H1 (cell line): ENCODE results near the gene SPATA6L. TPM values are rescaled to one million over a fixed set of nuclear protein-coding genes. Genes with fewer than 3 reads are reported as not detected.

Experiments used
- CTCF ChIA-PET: fragments of 300-600 bp; sonication (Branson Sonifier 250); formaldehyde crosslinking; loops from one replicate; lab custom pipeline; 2021; ENCODE audit not compliant: partially characterized antibody; lab: Charles Lee
- POLR2A ChIA-PET: fragments of 300-600 bp; sonication (Branson Sonifier 250); formaldehyde crosslinking; loops from one replicate; lab custom pipeline; 2021; ENCODE audit warnings: inconsistent platforms; ENCODE audit not compliant: partially characterized antibody; lab: Charles Lee
- DNase-seq, 2 experiments: peaks; one replicate each; pipeline versions ENCODE4 v3.0.0 to v3.0.0-alpha.2; 2010 to 2022; ENCODE audit warnings: low spot score in 2 of 2, low read depth in 1 of 2, mixed read lengths in 1 of 2
- FAIRE-seq: peaks from 2 replicates; lab custom pipeline; 2011; peaks lifted over from hg19 to GRCh38; lab: Jason Lieb, UNC
- H2AFZ ChIP-seq: 2 replicates; pipeline ENCODE4 v1.8.1; 2012; ENCODE audit warnings: low read length, inconsistent platforms
- H2AK5ac ChIP-seq: 2 replicates; pipeline ENCODE4 v1.6.1; 2013; ENCODE audit warnings: low read depth, low read length
- H2BK120ac ChIP-seq: replicated peaks from 2 replicates; pipeline ENCODE3; 2013; ENCODE audit warnings: low read depth, low read length, inconsistent platforms
- H2BK12ac ChIP-seq: 2 replicates; pipeline ENCODE4 v1.6.1; 2013; ENCODE audit warnings: low read depth, low read length
- H2BK15ac ChIP-seq: 2 replicates; pipeline ENCODE4 v1.6.1; 2013; ENCODE audit warnings: low read length
- H2BK20ac ChIP-seq: 2 replicates; pipeline ENCODE4 v1.6.1; 2013; ENCODE audit warnings: low read length
- H2BK5ac ChIP-seq: 2 replicates; pipeline ENCODE4 v1.6.1; 2013; ENCODE audit warnings: low read depth, low read length
- H3K14ac ChIP-seq: 2 replicates; pipeline ENCODE4 v1.6.1; 2013; ENCODE audit warnings: inconsistent platforms; ENCODE audit not compliant: insufficient read length
- H3K18ac ChIP-seq: 2 replicates; pipeline ENCODE4 v1.6.1; 2013; ENCODE audit warnings: low read length; ENCODE audit errors: extremely low read depth
- H3K23ac ChIP-seq: 2 replicates; pipeline ENCODE4 v1.6.1; 2013; ENCODE audit warnings: inconsistent platforms; ENCODE audit not compliant: insufficient read length
- H3K23me2 ChIP-seq: 2 replicates; pipeline ENCODE4 v1.6.1; 2013; ENCODE audit warnings: low read depth, low read length
- H3K27ac ChIP-seq: 2 replicates; pipeline ENCODE4 v1.6.1; 2011; ENCODE audit warnings: low read depth, low read length, inconsistent platforms
- H3K27me3 ChIP-seq, 4 experiments: replicated peaks in 1 of 4; 1 replicate in 1 of 4; 2 replicates in 3 of 4; pipeline versions ENCODE4 v1.6.1 to v1.8.1; 2011 to 2013; ENCODE audit warnings: low read length in 3 of 4, mild to moderate bottlenecking in 3 of 4, inconsistent platforms in 2 of 4, mixed read lengths in 2 of 4, moderate library complexity in 1 of 4; ENCODE audit not compliant: control insufficient read depth in 3 of 4, insufficient read depth in 3 of 4; ENCODE audit errors: extremely low read depth in 1 of 4
- H3K36me3 ChIP-seq, 4 experiments: 2 replicates each; pipeline versions ENCODE4 v1.6.1 to v1.8.1; 2011 to 2013; ENCODE audit warnings: mild to moderate bottlenecking in 4 of 4, low read length in 3 of 4, moderate library complexity in 2 of 4, control low read depth in 1 of 4, inconsistent platforms in 1 of 4; ENCODE audit not compliant: insufficient read depth in 4 of 4, control insufficient read depth in 2 of 4
- H3K4ac ChIP-seq: replicated peaks from 2 replicates; pipeline ENCODE3; 2013; ENCODE audit warnings: low read length, low read depth, mixed read lengths, inconsistent platforms; ENCODE audit not compliant: insufficient read length
- H3K4me1 ChIP-seq, 4 experiments: replicated peaks in 1 of 4; 1 replicate in 1 of 4; 2 replicates in 3 of 4; pipeline versions ENCODE4 v1.6.1 to v1.8.1; 2011 to 2013; ENCODE audit warnings: low read length in 3 of 4, inconsistent platforms in 2 of 4, mixed read lengths in 1 of 4; ENCODE audit not compliant: insufficient read depth in 4 of 4, control insufficient read depth in 3 of 4
- H3K4me2 ChIP-seq, 2 experiments: 2 replicates each; pipeline versions ENCODE4 v1.6.1 to v1.8.1; 2011 to 2013; ENCODE audit warnings: low read depth in 2 of 2, low read length in 2 of 2, control low read depth in 1 of 2, inconsistent platforms in 1 of 2, mild to moderate bottlenecking in 1 of 2; ENCODE audit not compliant: insufficient read depth in 1 of 2
- H3K4me3 ChIP-seq, 4 experiments: fragments of 200-600, 300-600 bp in 1 of 4; sonication (generic), shearing (Covaris generic), sonication (Bioruptor Twin) in 1 of 4; 2 replicates each; pipeline versions ENCODE4 v1.5.1 to v1.8.1; 2011 to 2016; ENCODE audit warnings: low read length in 4 of 4, low read depth in 3 of 4, control low read depth in 2 of 4, inconsistent platforms in 2 of 4, mild to moderate bottlenecking in 2 of 4, mixed read lengths in 1 of 4, moderate library complexity in 1 of 4; ENCODE audit not compliant: insufficient read depth in 2 of 4; ENCODE audit errors: extremely low read depth in 1 of 4
- H3K56ac ChIP-seq: replicated peaks from 2 replicates; pipeline ENCODE3; 2013; ENCODE audit warnings: low read depth, mild to moderate bottlenecking, mixed read lengths, low read length, inconsistent platforms; ENCODE audit not compliant: insufficient read length
- H3K79me1 ChIP-seq: 2 replicates; pipeline ENCODE4 v1.6.1; 2013; ENCODE audit warnings: low read depth, low read length, control low read depth
- H3K79me2 ChIP-seq, 2 experiments: 2 replicates each; pipeline versions ENCODE4 v1.6.1 to v1.8.1; 2012 to 2013; ENCODE audit warnings: low read length in 2 of 2, mild to moderate bottlenecking in 2 of 2, inconsistent platforms in 1 of 2; ENCODE audit not compliant: insufficient read depth in 2 of 2, control insufficient read depth in 1 of 2
- H3K9ac ChIP-seq, 4 experiments: replicated peaks in 1 of 4; 1 replicate in 1 of 4; 2 replicates in 3 of 4; pipeline versions ENCODE4 v1.6.1 to v1.8.1; 2011 to 2013; ENCODE audit warnings: low read depth in 3 of 4, low read length in 3 of 4, control low read depth in 2 of 4, mild to moderate bottlenecking in 2 of 4, moderate library complexity in 2 of 4, inconsistent platforms in 1 of 4; ENCODE audit errors: extremely low read depth in 1 of 4
- H3K9me3 ChIP-seq, 2 experiments: 2 replicates each; pipeline versions ENCODE4 v1.6.1 to v1.8.1; 2012 to 2013; ENCODE audit warnings: mild to moderate bottlenecking in 2 of 2, moderate library complexity in 2 of 2, control low read depth in 1 of 2, inconsistent platforms in 1 of 2, low read depth in 1 of 2, low read length in 1 of 2, mixed read lengths in 1 of 2; ENCODE audit not compliant: insufficient read depth in 2 of 2
- H4K20me1 ChIP-seq, 2 experiments: replicated peaks in 1 of 2; 2 replicates each; pipeline versions ENCODE3 to v1.8.1; 2011 to 2013; ENCODE audit warnings: inconsistent platforms in 2 of 2, low read length in 2 of 2, mild to moderate bottlenecking in 1 of 2; ENCODE audit not compliant: insufficient read depth in 2 of 2, control insufficient read depth in 1 of 2
- H4K5ac ChIP-seq: 2 replicates; pipeline ENCODE4 v1.6.1; 2013; ENCODE audit warnings: low read length, low read depth, mixed read lengths, inconsistent platforms; ENCODE audit not compliant: insufficient read length
- H4K8ac ChIP-seq: 2 replicates; pipeline ENCODE4 v1.8.0; 2013; ENCODE audit warnings: mild to moderate bottlenecking, moderate library complexity, low read length, inconsistent platforms; ENCODE audit not compliant: insufficient read depth; ENCODE audit errors: extremely low read depth
- H4K91ac ChIP-seq: replicated peaks from 2 replicates; pipeline ENCODE3; 2013; ENCODE audit warnings: low read length, mixed read lengths, inconsistent platforms; ENCODE audit not compliant: insufficient read length
- ASH2L ChIP-seq: fragments of 200-600, 300-600 bp; sonication (generic); IDR thresholded peaks from one replicate; pipeline ENCODE4 v1.7.1; 2017; ENCODE audit warnings: low read length
- CTCF ChIP-seq, 3 experiments: IDR thresholded peaks; 1 replicate in 2 of 3; 2 replicates in 1 of 3; pipeline versions ENCODE4 v1.5.1 to v1.6.1; 2011; ENCODE audit warnings: low read length in 3 of 3, mild to moderate bottlenecking in 3 of 3, inconsistent platforms in 2 of 3, low read depth in 1 of 3, moderate library complexity in 1 of 3; ENCODE audit not compliant: insufficient read depth in 1 of 3; ENCODE audit errors: control extremely low read depth in 1 of 3
- GTF2F1 ChIP-seq: IDR thresholded peaks from 2 replicates; pipeline ENCODE4 v1.6.1; 2012; ENCODE audit warnings: low read depth, low read length, improper control_type of control experiment, borderline replicate concordance
- JUN ChIP-seq: IDR thresholded peaks from 2 replicates; pipeline ENCODE4 v1.6.1; 2011; ENCODE audit warnings: low read depth, mild to moderate bottlenecking, improper control_type of control experiment, low read length
- POU5F1 ChIP-seq: IDR thresholded peaks from 2 replicates; pipeline ENCODE4 v1.6.1; 2011; ENCODE audit warnings: low read depth, mild to moderate bottlenecking, low read length, moderate library complexity
- SP2 ChIP-seq: IDR thresholded peaks from 2 replicates; pipeline ENCODE4 v1.6.1; 2012; ENCODE audit warnings: mild to moderate bottlenecking, low read length, inconsistent platforms
- TBP ChIP-seq: IDR thresholded peaks from 2 replicates; pipeline ENCODE4 v1.6.1; 2011; ENCODE audit warnings: low read depth, low read length, improper control_type of control experiment
- WGBS, 2 experiments: shearing (Covaris generic) in 1 of 2; methylation state at CpG; one replicate each; pipeline versions ENCODE4 v1.1.6 to v1.1.7; 2013 to 2015; ENCODE audit warnings: low lambda C conversion rate in 2 of 2, mixed read lengths in 2 of 2, inconsistent platforms in 1 of 2, low coverage in 1 of 2, missing lambda C conversion rate in 1 of 2; ENCODE audit not compliant: insufficient replicate concordance in 2 of 2, insufficient coverage in 1 of 2, insufficient read length in 1 of 2; ENCODE audit errors: extremely low coverage in 1 of 2, missing lambda C conversion rate in 1 of 2; 5-methylcytosine and 5-hydroxymethylcytosine counted together
- polyA plus RNA-seq, 7 experiments: library from polyadenylated mRNA; depleted of rRNA in 3 of 7; stranded (reverse) in 5 of 7; unstranded in 2 of 7; fragments of >200 nt in 5 of 7; fragments of 200-250 nt in 2 of 7; gene quantifications; 1 replicate in 5 of 7; 2 replicates in 1 of 7; 4 replicates in 1 of 7; pipeline versions ENCODE4 v1.2.1 to v1.2.3, GENCODE V29; 2011 to 2013; ENCODE audit warnings: missing spikeins in 2 of 7, mixed read lengths in 2 of 7
- total RNA-seq: library from RNA; stranded (reverse); fragmentation: NEBNext Ultra II Directional; extraction: Animal tissue kit (Norgen Biotek cat#: 25700); gene quantifications from 2 replicates; pipeline ENCODE4 v1.2.1, GENCODE V29; 2021

Gene SPATA6L
- total and polyA plus RNA-seq, 2 of the 8 experiments (the other 6 are each of a cell fraction or from before 2014, with no cell fraction given), result 0.57 to 1.1 TPM

GRCh38 chr9:4581035-4581760, 85.1 kb downstream of the SPATA6L start:
- Histone ChIP-seq H2BK120ac (no peak overlapping the region), H4K91ac (no peak overlapping the region), H3K27me3 (no peaks in the 10 kb centered on the region), H2BK5ac (no peak overlapping the region), H4K5ac (no peak overlapping the region), H3K79me2 (no peaks in the 10 kb centered on the region), H3K23ac (no peak overlapping the region), H3K23me2 (no peaks in the 10 kb centered on the region; the same call in 1 of the 2 replicates), H2AFZ (no peak overlapping the region), H4K20me1 (no peaks in the 10 kb centered on the region), H2AK5ac (no peak overlapping the region), H3K4me3 (no peak overlapping the region), H3K14ac (no peak overlapping the region), H3K9me3 (no peaks in the 10 kb centered on the region), H3K18ac (no peak overlapping the region), H3K56ac (no peak overlapping the region), H3K4ac (no peak overlapping the region), H3K4me1 (no peaks in the 10 kb centered on the region), H3K36me3 (no peaks in the 10 kb centered on the region), H2BK12ac (no peak overlapping the region), H3K4me2 (no peak overlapping the region), H2BK20ac (no peak overlapping the region), H4K8ac (no peak overlapping the region), H3K27ac (no peak overlapping the region), H3K79me1 (no peaks in the 10 kb centered on the region), H3K9ac (no peak overlapping the region), H2BK15ac (no peak overlapping the region)
- CTCF ChIA-PET, result interaction anchor here (0.7 to 1.1 kb wide), 2 partner anchors 10 to 169 kb away, joined by 3 to 5 read pairs; no protein-coding TSS in a partner anchor
- FAIRE-seq (no peak), DNase-seq (no peak)
- WGBS, 2 experiments, result 90% methylated on average over 2 of the region's 2 CpGs; no CpG with 5 or more reads in 1 of the 2 experiments
- TF ChIP-seq SP2 (no peak), ASH2L (no peak), TBP (no peak), POU5F1 (no peak), GTF2F1 (no peak), JUN (no peak), CTCF (IDR thresholded peaks at IDR 0.05; ENCODE audit: control extremely low read depth in 1 of 3, insufficient read depth in 1 of 3, low read depth in 1 of 3, low read length in 3 of 3) (no peak)
- POLR2A ChIA-PET, result no interaction called here
